ENCODE data around the gene KCNG2. TPM values are rescaled to one million over a fixed set of nuclear protein-coding genes. Genes with fewer than 3 reads are reported as not detected.
A peak's percentile ranks its signal among the peaks of the same experiment; 100 is the strongest.

The KCNG2 gene
- polyA plus RNA-seq, 1 of the 3 experiments (the other 2 are of a cell fraction) = not detected

GRCh38 chr18:79816981-79817606, 19.4 kb downstream of the KCNG2 start:
- Histone ChIP-seq H3K4me2 (no peak overlapping the region), H3K36me3 (replicated peaks in 1 of 2; ENCODE audit: control insufficient read depth in 1 of 2, insufficient read depth in 2 of 2, low read length in 1 of 2) (no peaks in the 10 kb centered on the region), H3K9me2 (no peaks in the 10 kb centered on the region), H3K4me1 (ENCODE audit: control insufficient read depth in 1 of 2, insufficient read depth in 2 of 2, low read depth in 1 of 2, low read length in 1 of 2) (no peaks in the 10 kb centered on the region; a peak in 1 of 4 replicates), H3K9me3 (no peaks in the 10 kb centered on the region), H3K79me2 (ENCODE audit: insufficient read depth) (no peaks in the 10 kb centered on the region), H3K27ac (ENCODE audit: low read depth in 2 of 2, low read length in 1 of 2) (no peak overlapping the region), H3K9ac (no peak overlapping the region), H3K4me3 (ENCODE audit: low read depth in 2 of 2, low read length in 1 of 2) (no peak overlapping the region), H2AFZ (ENCODE audit: low read depth) (no peak overlapping the region), H3F3A (replicated peaks; ENCODE audit: insufficient read depth) (no peaks in the 10 kb centered on the region), H3K27me3 (ENCODE audit: insufficient read depth) (peaks cover 94% of the 10 kb centered on the region), H4K20me1 (ENCODE audit: insufficient read depth) (no peaks in the 10 kb centered on the region)
- no peak for TF ChIP-seq MAX (IDR thresholded peaks at IDR 0.05; ENCODE audit: low read depth)
- TF ChIP-seq MXI1 (IDR thresholded peaks at IDR 0.05; ENCODE audit: low read depth, low read length) = peak; percentile 69
- WGBS (ENCODE audit: low lambda C conversion rate) = 4% methylated on average over 9 of the region's 18 CpGs
- no peak for DNase-seq
- POLR2A ChIA-PET = no interaction called here
- CTCF ChIA-PET = no interaction called here

- H3K4me3 ChIP-seq (ENCODE audit: low read depth in 2 of 2, low read length in 1 of 2) = no peak overlapping the region
- no peak overlapping the region for H2AFZ ChIP-seq (ENCODE audit: low read depth)
- no peaks in the 10 kb centered on the region for H4K20me1 ChIP-seq (ENCODE audit: insufficient read depth)
- no peaks in the 10 kb centered on the region; a peak in 1 of 4 replicates for H3K4me1 ChIP-seq (ENCODE audit: control insufficient read depth in 1 of 2, insufficient read depth in 2 of 2, low read depth in 1 of 2, low read length in 1 of 2)
- H3K79me2 ChIP-seq (ENCODE audit: insufficient read depth) = no peaks in the 10 kb centered on the region
- H3K9me3 ChIP-seq = no peaks in the 10 kb centered on the region
- TF ChIP-seq FOSL2 (IDR thresholded peaks at IDR 0.05; ENCODE audit: borderline replicate concordance, low read depth) = no peak
- 3% methylated on average over 3 of the region's 8 CpGs for WGBS (ENCODE audit: low lambda C conversion rate)
- H3K27me3 ChIP-seq (ENCODE audit: insufficient read depth) = peaks cover 91% of the 10 kb centered on the region
- no peak for DNase-seq
- no peaks in the 10 kb centered on the region for H3K36me3 ChIP-seq (replicated peaks in 1 of 2; ENCODE audit: control insufficient read depth in 1 of 2, insufficient read depth in 2 of 2, low read length in 1 of 2)
- no peak overlapping the region for H3K9ac ChIP-seq
- ChIA-PET POLR2A (no interaction called here), CTCF (no interaction called here)
- no peak overlapping the region for H3K4me2 ChIP-seq
- H3F3A ChIP-seq (replicated peaks; ENCODE audit: insufficient read depth) = no peaks in the 10 kb centered on the region
- H3K9me2 ChIP-seq = no peaks in the 10 kb centered on the region
- no peak overlapping the region for H3K27ac ChIP-seq (ENCODE audit: low read depth in 2 of 2, low read length in 1 of 2)
These were observed 19.9 kb downstream of the KCNG2 start for GRCh38 chr18:79817607-79817998.

- no peaks in the 10 kb centered on the region for H3F3A ChIP-seq (replicated peaks; ENCODE audit: insufficient read depth)
- CTCF ChIA-PET = no interaction called here
- no peak for TF ChIP-seq MXI1 (IDR thresholded peaks at IDR 0.05; ENCODE audit: low read depth, low read length)
- no peak for TF ChIP-seq NRF1 (IDR thresholded peaks at IDR 0.05; ENCODE audit: low read depth, low read length)
- TF ChIP-seq CTCF (IDR thresholded peaks at IDR 0.05) = no peak
- no peak for TF ChIP-seq EP300 (IDR thresholded peaks at IDR 0.05; ENCODE audit: borderline replicate concordance in 1 of 2, low read depth in 1 of 2, low read length in 1 of 2)
- TF ChIP-seq IRF3 (IDR thresholded peaks at IDR 0.05; ENCODE audit: low read depth, low read length) = no peak
- no peak for TF ChIP-seq CHD2 (IDR thresholded peaks at IDR 0.05; ENCODE audit: low read length, partially characterized antibody)
- no peak for TF ChIP-seq USF2 (IDR thresholded peaks at IDR 0.05; ENCODE audit: borderline replicate concordance, low read depth, low read length)
- no peak for TF ChIP-seq REST (IDR thresholded peaks at IDR 0.05; ENCODE audit: low read depth, low read length)
These were observed 20.3 kb downstream of the KCNG2 start for GRCh38 chr18:79818036-79818435.

More at GRCh38 chr18:79818036-79818435, 20.3 kb downstream of the KCNG2 start:
- Histone ChIP-seq H3K36me3 (replicated peaks in 1 of 2; ENCODE audit: control insufficient read depth in 1 of 2, insufficient read depth in 2 of 2, low read length in 1 of 2) (no peaks in the 10 kb centered on the region), H3K27ac (ENCODE audit: low read depth in 2 of 2, low read length in 1 of 2) (no peak overlapping the region), H3K9ac (no peak overlapping the region), H3K27me3 (ENCODE audit: insufficient read depth) (peaks cover 90% of the 10 kb centered on the region), H3K9me2 (no peaks in the 10 kb centered on the region), H3K79me2 (ENCODE audit: insufficient read depth) (no peaks in the 10 kb centered on the region), H3K4me1 (ENCODE audit: control insufficient read depth in 1 of 2, insufficient read depth in 2 of 2, low read depth in 1 of 2, low read length in 1 of 2) (no peaks in the 10 kb centered on the region; a peak in 1 of 4 replicates), H4K20me1 (ENCODE audit: insufficient read depth) (no peaks in the 10 kb centered on the region), H3K4me2 (no peak overlapping the region), H3K9me3 (no peaks in the 10 kb centered on the region), H2AFZ (ENCODE audit: low read depth) (no peak overlapping the region), H3K4me3 (ENCODE audit: low read depth in 2 of 2, low read length in 1 of 2) (no peak overlapping the region)
- WGBS (ENCODE audit: low lambda C conversion rate) = 0% methylated on average over 1 of the region's 14 CpGs
- DNase-seq = no peak
- POLR2A ChIA-PET = no interaction called here

Measured in SK-N-SH (cell line).